CD8-positive, alpha-beta memory T cell (primary cell): ENCODE data around the gene MTSS2. TPM values are rescaled to one million over a fixed set of nuclear protein-coding genes. Genes with fewer than 3 reads are reported as not detected.

Experiments
- CTCF ChIA-PET: fragments of 350-600 bp; sonication (Branson Sonifier 250); formaldehyde crosslinking; loops from one replicate; lab custom pipeline; 2021; ENCODE audit warnings: antibody characterized with exemption; lab: Charles Lee
- POLR2A ChIA-PET: fragments of 350-600 bp; sonication (Branson Sonifier 250); formaldehyde crosslinking; loops from one replicate; lab custom pipeline; 2021; ENCODE audit warnings: antibody characterized with exemption; lab: Charles Lee
- DNase-seq, 5 donors: peaks; one replicate each; pipeline versions ENCODE4 v3.0.0 to v3.0.0-alpha.2; 2020 to 2022; ENCODE audit warnings: mixed read lengths in 1 of 5
- H3K27ac ChIP-seq: one replicate; pipeline ENCODE4 v1.7.0; 2013; ENCODE audit warnings: low read depth, mild to moderate bottlenecking, low read length, moderate library complexity
- H3K27me3 ChIP-seq: 2 replicates; pipeline ENCODE4 v1.7.0; 2013; ENCODE audit warnings: low read length, mild to moderate bottlenecking; ENCODE audit not compliant: insufficient read depth, poor library complexity, severe bottlenecking
- H3K36me3 ChIP-seq: 2 replicates; pipeline ENCODE4 v1.7.0; 2013; ENCODE audit warnings: mild to moderate bottlenecking, low read length, moderate library complexity; ENCODE audit not compliant: insufficient read depth
- H3K4me1 ChIP-seq: 2 replicates; pipeline ENCODE4 v1.7.0; 2013; ENCODE audit warnings: mild to moderate bottlenecking, low read length, moderate library complexity; ENCODE audit not compliant: insufficient read depth
- H3K4me3 ChIP-seq: 2 replicates; pipeline ENCODE4 v1.7.0; 2013; ENCODE audit warnings: mild to moderate bottlenecking, low read length
- H3K9me3 ChIP-seq: 2 replicates; pipeline ENCODE4 v1.7.0; 2013; ENCODE audit warnings: mild to moderate bottlenecking, low read length
- H3K27ac Mint-ChIP-seq, 8 donors: one replicate each; pipeline ENCODE4 v1.8.0; 2020 to 2021; ENCODE audit warnings: mixed read lengths in 8 of 8, mild to moderate bottlenecking in 6 of 8, inconsistent platforms in 3 of 8, moderate library complexity in 3 of 8
- H3K27me3 Mint-ChIP-seq, 2 donors: one replicate each; pipeline ENCODE4 v1.8.0; 2020 to 2021; ENCODE audit warnings: mixed read lengths in 2 of 2, mild to moderate bottlenecking in 1 of 2, moderate library complexity in 1 of 2
- H3K36me3 Mint-ChIP-seq, 3 donors: one replicate each; pipeline ENCODE4 v1.8.0; 2020 to 2021; ENCODE audit warnings: mixed read lengths in 3 of 3, inconsistent platforms in 1 of 3, mild to moderate bottlenecking in 1 of 3
- H3K4me1 Mint-ChIP-seq, 3 donors: one replicate each; pipeline ENCODE4 v1.8.0; 2020 to 2021; ENCODE audit warnings: mixed read lengths in 3 of 3, inconsistent platforms in 1 of 3, mild to moderate bottlenecking in 1 of 3
- H3K4me3 Mint-ChIP-seq, 7 donors: one replicate each; pipeline ENCODE4 v1.8.0; 2020 to 2021; ENCODE audit warnings: mixed read lengths in 7 of 7, mild to moderate bottlenecking in 6 of 7, moderate library complexity in 4 of 7, inconsistent platforms in 2 of 7
- H3K9me3 Mint-ChIP-seq, 5 donors: one replicate each; pipeline ENCODE4 v1.8.0; 2020 to 2022; ENCODE audit warnings: mixed read lengths in 5 of 5, mild to moderate bottlenecking in 3 of 5, moderate library complexity in 2 of 5, inconsistent platforms in 1 of 5
- polyA plus RNA-seq: library from polyadenylated mRNA; unstranded; fragments of 300-500 nt; fragmentation: Illumina TruSeq; gene quantifications from one replicate; pipeline ENCODE4 v1.2.3, GENCODE V29; 2021
- total RNA-seq, 2 experiments: library from RNA; stranded (reverse); gene quantifications; one replicate each; pipeline ENCODE4 v1.2.3, GENCODE V29; 2021

MTSS2 gene
- total and polyA plus RNA-seq, 3 experiments from 2014 or later: 2.2 to 3.0 TPM; not detected in 1

- Mint-ChIP-seq H3K27ac (peak overlapping the region in 1 of 8 donors; percentile 93), H3K27me3 (no peaks in the 10 kb centered on the region), H3K4me1 (peaks cover 11 to 31% (median 21%) of the 10 kb centered on the region in 3 donors), H3K9me3 (no peaks in the 10 kb centered on the region), H3K36me3 (peaks cover 0 to 21% (median 0%) of the 10 kb centered on the region in 3 donors), H3K4me3 (no peak overlapping the region)
- ChIA-PET POLR2A (no interaction called here), CTCF (no interaction called here)
- peak overlapping the region; percentile 16 for H3K27ac ChIP-seq
- no peak overlapping the region for H3K4me3 ChIP-seq
- DNase-seq: no peak
- no peaks in the 10 kb centered on the region for H3K9me3 ChIP-seq
- H3K4me1 ChIP-seq: peaks cover 20% of the 10 kb centered on the region
- no peaks in the 10 kb centered on the region for H3K36me3 ChIP-seq
- no peaks in the 10 kb centered on the region for H3K27me3 ChIP-seq
Observed at GRCh38 chr16:70694868-70695218, 9.0 kb upstream of the MTSS2 start.

GRCh38 chr16:70694088-70694867, 8.4 kb upstream of the MTSS2 start:
- H3K9me3 ChIP-seq: no peaks in the 10 kb centered on the region
- no peak for DNase-seq
- ChIA-PET POLR2A (no interaction called here), CTCF (no interaction called here)
- H3K27me3 ChIP-seq: no peaks in the 10 kb centered on the region
- Mint-ChIP-seq H3K27me3 (no peaks in the 10 kb centered on the region), H3K27ac (no peak overlapping the region), H3K4me1 (peaks cover 11 to 30% (median 20%) of the 10 kb centered on the region in 3 donors), H3K36me3 (peaks cover 0 to 16% (median 0%) of the 10 kb centered on the region in 3 donors), H3K9me3 (no peaks in the 10 kb centered on the region), H3K4me3 (no peak overlapping the region)
- no peaks in the 10 kb centered on the region for H3K36me3 ChIP-seq
- no peak overlapping the region for H3K27ac ChIP-seq
- H3K4me1 ChIP-seq: peaks cover 20% of the 10 kb centered on the region
- no peak overlapping the region for H3K4me3 ChIP-seq

GRCh38 chr16:70692873-70693671, 7.2 kb upstream of the MTSS2 start:
- Histone ChIP-seq H3K36me3 (no peaks in the 10 kb centered on the region), H3K27ac (no peak overlapping the region), H3K9me3 (no peaks in the 10 kb centered on the region), H3K4me3 (no peak overlapping the region), H3K4me1 (peaks cover 20% of the 10 kb centered on the region), H3K27me3 (no peaks in the 10 kb centered on the region)
- Mint-ChIP-seq H3K27me3 (no peaks in the 10 kb centered on the region), H3K36me3 (peaks cover 0 to 12% (median 0%) of the 10 kb centered on the region in 3 donors), H3K4me1 (peaks cover 11 to 27% (median 16%) of the 10 kb centered on the region in 3 donors), H3K4me3 (no peak overlapping the region), H3K9me3 (no peaks in the 10 kb centered on the region), H3K27ac (no peak overlapping the region)
- no peak for DNase-seq
- ChIA-PET CTCF (interaction anchor here (1.2 kb wide), 1 partner anchor 12 kb away, joined by 3 read pairs; no protein-coding TSS in a partner anchor), POLR2A (no interaction called here)

- POLR2A ChIA-PET: no interaction called here
- peaks cover 11 to 24% (median 14%) of the 10 kb centered on the region in 3 donors for H3K4me1 Mint-ChIP-seq
- CTCF ChIA-PET: interaction anchor here (1.2 kb wide), 1 partner anchor 11 kb away, joined by 3 read pairs; no protein-coding TSS in a partner anchor
Observed at GRCh38 chr16:70692130-70692872, 6.4 kb upstream of the MTSS2 start.

GRCh38 chr16:70691223-70692129, 5.6 kb upstream of the MTSS2 start:
- Mint-ChIP-seq H3K27me3 (peaks cover 0 to 3% of the 10 kb centered on the region in 2 donors), H3K9me3 (no peaks in the 10 kb centered on the region), H3K4me3 (no peak overlapping the region), H3K27ac (peak overlapping the region in 1 of 8 donors; percentile 86), H3K4me1 (peaks cover 10 to 19% (median 13%) of the 10 kb centered on the region in 3 donors), H3K36me3 (peaks cover 0 to 9% (median 0%) of the 10 kb centered on the region in 3 donors)
- ChIA-PET POLR2A (interaction anchor here (1.5 kb wide), 1 partner anchor 45 kb away, joined by 4 read pairs; no protein-coding TSS in a partner anchor), CTCF (no interaction called here)
- H3K27ac ChIP-seq: no peak overlapping the region
- peaks cover 8% of the 10 kb centered on the region for H3K4me1 ChIP-seq
- H3K36me3 ChIP-seq: no peaks in the 10 kb centered on the region
- no peaks in the 10 kb centered on the region for H3K27me3 ChIP-seq
- DNase-seq: no peak
- no peak overlapping the region for H3K4me3 ChIP-seq
- no peaks in the 10 kb centered on the region for H3K9me3 ChIP-seq

More at GRCh38 chr16:70692130-70692872, 6.4 kb upstream of the MTSS2 start:
- Mint-ChIP-seq H3K36me3 (peaks cover 0 to 9% (median 0%) of the 10 kb centered on the region in 3 donors), H3K27ac (no peak overlapping the region), H3K9me3 (no peaks in the 10 kb centered on the region), H3K4me3 (no peak overlapping the region), H3K27me3 (no peaks in the 10 kb centered on the region)
- no peak for DNase-seq
- Histone ChIP-seq H3K27ac (no peak overlapping the region), H3K9me3 (no peaks in the 10 kb centered on the region), H3K36me3 (no peaks in the 10 kb centered on the region), H3K4me3 (no peak overlapping the region), H3K27me3 (no peaks in the 10 kb centered on the region), H3K4me1 (peaks cover 17% of the 10 kb centered on the region)

GRCh38 chr16:70689970-70690891, 4.4 kb upstream of the MTSS2 start:
- H3K9me3 ChIP-seq: no peaks in the 10 kb centered on the region
- peaks cover 0 to 6% of the 10 kb centered on the region in 2 donors for H3K27me3 Mint-ChIP-seq
- no peaks in the 10 kb centered on the region for H3K9me3 Mint-ChIP-seq
- no peak overlapping the region for H3K4me3 Mint-ChIP-seq
- H3K27ac Mint-ChIP-seq: peak overlapping the region in 1 of 8 donors; percentile 51
- DNase-seq: no peak
- H3K36me3 Mint-ChIP-seq: peaks cover 0 to 7% (median 0%) of the 10 kb centered on the region in 3 donors
- H3K27ac ChIP-seq: no peak overlapping the region
- ChIA-PET CTCF (interaction anchor here (1.3 to 3.7 kb wide), 2 partner anchors 37 to 81 kb away, joined by 3 to 15 read pairs; no protein-coding TSS in a partner anchor), POLR2A (interaction anchor here (1.5 kb wide), 1 partner anchor 47 kb away, joined by 4 read pairs; no protein-coding TSS in a partner anchor)
- H3K4me3 ChIP-seq: no peak overlapping the region
- no peaks in the 10 kb centered on the region for H3K4me1 ChIP-seq
- no peaks in the 10 kb centered on the region for H3K27me3 ChIP-seq
- H3K36me3 ChIP-seq: no peaks in the 10 kb centered on the region
- peaks cover 2 to 9% (median 7%) of the 10 kb centered on the region in 3 donors for H3K4me1 Mint-ChIP-seq
